HepG2 (cell line): ENCODE measurements around the gene FOXE3. TPM values are rescaled to one million over a fixed set of nuclear protein-coding genes. Genes with fewer than 3 reads are reported as not detected.

Experiments used
- ATAC-seq: fragments of 200-7000 bp; cut with Tn5 transposase; 3 replicates; pipeline ENCODE4 v1.9.1; 2020; ENCODE audit warnings: mild to moderate bottlenecking, moderate library complexity
- BruUV-seq: library from RNA; stranded (reverse); fragments of 400-500 nt; replicated peaks from 2 replicates; lab custom pipeline; 2021; lab: Mats Ljungman, UMichigan
- CTCF ChIA-PET: fragments of 300-600 bp; formaldehyde crosslinking; extraction: SDS; loops from one replicate; lab custom pipeline; 2021; ENCODE audit warnings: low total read pairs, inconsistent platforms, low intra/inter-chr PET ratio; lab: Yijun Ruan, JAX
- POLR2A ChIA-PET: fragments of 350-600 bp; sonication (Branson Sonifier 250); formaldehyde crosslinking; loops from one replicate; lab custom pipeline; 2020; ENCODE audit warnings: antibody characterized with exemption, inconsistent platforms; lab: Yijun Ruan, JAX
- DNase-seq: peaks from one replicate; pipeline ENCODE4 v3.0.0-alpha.2; 2015; ENCODE audit warnings: low spot score
- FAIRE-seq: peaks from 3 replicates; lab custom pipeline; 2011; peaks lifted over from hg19 to GRCh38; lab: Jason Lieb, UNC
- H2AFZ ChIP-seq: one replicate; pipeline ENCODE4 v1.6.1; 2011; ENCODE audit warnings: low read length, inconsistent platforms
- H3K27ac ChIP-seq: fragments of 300-600 bp; 3 replicates; pipeline ENCODE4 v1.8.0; 2011; ENCODE audit warnings: mixed run types, mild to moderate bottlenecking, mixed read lengths, low read length, inconsistent platforms; ENCODE audit not compliant: insufficient read depth; ENCODE audit errors: extremely low read length
- H3K27me3 ChIP-seq, 2 experiments: fragments of 200-600 bp in 1 of 2; 2 replicates in 1 of 2; 3 replicates in 1 of 2; pipeline versions ENCODE4 v1.6.0 to v1.8.0; 2011; ENCODE audit warnings: low read length in 2 of 2, mild to moderate bottlenecking in 2 of 2, moderate library complexity in 2 of 2, inconsistent platforms in 1 of 2; ENCODE audit not compliant: insufficient read depth in 2 of 2, control insufficient read depth in 1 of 2
- H3K36me3 ChIP-seq, 2 experiments: fragments of 200-600 bp in 1 of 2; replicated peaks in 1 of 2; 2 replicates in 1 of 2; 3 replicates in 1 of 2; pipeline versions ENCODE4 v1.5.1 to v1.8.0; 2011; ENCODE audit warnings: low read length in 2 of 2, inconsistent platforms in 1 of 2; ENCODE audit not compliant: insufficient read depth in 2 of 2, control insufficient read depth in 1 of 2
- H3K4me1 ChIP-seq: 2 replicates; pipeline ENCODE4 v1.5.1; 2012; ENCODE audit warnings: low read length, inconsistent platforms; ENCODE audit not compliant: insufficient read depth
- H3K4me2 ChIP-seq: 2 replicates; pipeline ENCODE4 v1.6.0; 2011; ENCODE audit warnings: low read depth, low read length, inconsistent platforms
- H3K4me3 ChIP-seq, 3 experiments: fragments of 200-600 bp in 1 of 3; sonication (generic), shearing (Covaris generic) in 1 of 3; replicated peaks in 1 of 3; 2 replicates each; pipeline ENCODE4 v1.5.1; 2011 to 2016; ENCODE audit warnings: low read length in 3 of 3, inconsistent platforms in 2 of 3, low read depth in 2 of 3, mild to moderate bottlenecking in 2 of 3, control low read depth in 1 of 3, mixed read lengths in 1 of 3; ENCODE audit not compliant: insufficient read depth in 1 of 3
- H3K79me2 ChIP-seq: one replicate; pipeline ENCODE4 v1.6.1; 2011; ENCODE audit warnings: low read length, inconsistent platforms; ENCODE audit not compliant: insufficient read depth
- H3K9ac ChIP-seq: 2 replicates; pipeline ENCODE4 v1.6.0; 2011; ENCODE audit warnings: mild to moderate bottlenecking, low read depth, low read length, inconsistent platforms; ENCODE audit not compliant: insufficient read depth
- H3K9me3 ChIP-seq: 2 replicates; pipeline ENCODE4 v1.5.1; 2012; ENCODE audit warnings: mild to moderate bottlenecking, low read length
- H4K20me1 ChIP-seq: 2 replicates; pipeline ENCODE4 v1.6.0; 2011; ENCODE audit warnings: inconsistent platforms, mild to moderate bottlenecking, low read length, moderate library complexity; ENCODE audit not compliant: insufficient read depth
- ARNTL ChIP-seq: sonication (generic); formaldehyde crosslinking; IDR thresholded peaks from 2 replicates; pipeline ENCODE4 v1.4.0; 2020; ENCODE audit warnings: mild to moderate bottlenecking, missing genetic modification reagents
- CTCF ChIP-seq: sonication (generic); formaldehyde crosslinking; IDR thresholded peaks from 2 replicates; pipeline ENCODE4 v1.5.0; 2020; ENCODE audit warnings: mild to moderate bottlenecking, missing genetic modification reagents, moderate library complexity
- DMTF1 ChIP-seq: sonication (generic); formaldehyde crosslinking; IDR thresholded peaks from 2 replicates; pipeline ENCODE4 v1.4.0; 2020; ENCODE audit warnings: mild to moderate bottlenecking, missing genetic modification reagents
- HDAC2 ChIP-seq: sonication (generic); formaldehyde crosslinking; IDR thresholded peaks from 2 replicates; pipeline ENCODE4 v1.4.0; 2020; ENCODE audit warnings: missing genetic modification reagents
- HOXA3 ChIP-seq: sonication (generic); formaldehyde crosslinking; IDR thresholded peaks from 2 replicates; pipeline ENCODE4 v1.5.0; 2020; ENCODE audit warnings: missing genetic modification reagents
- MXD1 ChIP-seq: sonication (generic); formaldehyde crosslinking; IDR thresholded peaks from 2 replicates; pipeline ENCODE4 v1.4.0; 2020; ENCODE audit warnings: mild to moderate bottlenecking, missing genetic modification reagents
- SMYD3 ChIP-seq: sonication (generic); formaldehyde crosslinking; IDR thresholded peaks from 2 replicates; pipeline ENCODE4 v1.8.1; 2023; ENCODE audit warnings: mild to moderate bottlenecking, missing genetic modification reagents
- TEAD3 ChIP-seq: optimal IDR thresholded peaks from 2 replicates; pipeline ENCODE3; 2016; ENCODE audit warnings: borderline replicate concordance
- ZBTB43 ChIP-seq: sonication (generic); formaldehyde crosslinking; conservative IDR thresholded peaks from 2 replicates; pipeline ENCODE4 v1.4.0; 2020; ENCODE audit warnings: missing genetic modification reagents
- ZNF687 ChIP-seq: sonication (generic); formaldehyde crosslinking; IDR thresholded peaks from 2 replicates; pipeline ENCODE4 v1.5.1; 2020; ENCODE audit warnings: mild to moderate bottlenecking, missing genetic modification reagents, moderate library complexity
- ZNF746 ChIP-seq: sonication (generic); formaldehyde crosslinking; IDR thresholded peaks from 2 replicates; pipeline ENCODE4 v1.8.0; 2022; ENCODE audit warnings: mild to moderate bottlenecking, missing genetic modification reagents
- ZNF776 ChIP-seq: sonication (generic); formaldehyde crosslinking; IDR thresholded peaks from 2 replicates; pipeline ENCODE4 v1.4.0; 2020; ENCODE audit warnings: mild to moderate bottlenecking, missing genetic modification reagents
- WGBS: methylation state at CpG from one replicate; pipeline ENCODE4 v1.1.6; 2017; ENCODE audit warnings: low lambda C conversion rate; 5-methylcytosine and 5-hydroxymethylcytosine counted together
- in situ Hi-C: cut with HindIII; loops from 2 replicates; pipeline ENCODE4 v1.10.0; 2017; ENCODE audit warnings: low pct_unique_long_range_greater_than_20kb; ENCODE audit not compliant: extremely low pct_ligation_motif_present
- intact Hi-C: fragments of 100-400 bp; cut with micrococcal nuclease; formaldehyde crosslinking; loops from one replicate; pipeline ENCODE4 v1.10.0; 2022; ENCODE audit not compliant: unreplicated experiment
- polyA plus RNA-seq, 8 experiments: library from polyadenylated mRNA; depleted of rRNA in 3 of 8; stranded (reverse) in 7 of 8; unstranded in 1 of 8; fragments of >200 nt; fragmentation: Illumina TruSeq in 4 of 8; extraction: Trizol in 4 of 8; gene quantifications; 2 replicates each; pipeline versions ENCODE4 v1.2.1 to v1.2.3, GENCODE V29; 2011 to 2016; ENCODE audit warnings: low read depth in 4 of 8, missing spikeins in 1 of 8, mixed read lengths in 1 of 8; ENCODE audit not compliant: insufficient read depth in 1 of 8
- total RNA-seq, 5 experiments: library from RNA; depleted of rRNA; stranded (reverse); fragments of >200 nt; fragmentation: Illumina TruSeq; extraction: Trizol; gene quantifications; 2 replicates each; pipeline ENCODE4 v1.2.3, GENCODE V29; 2016; ENCODE audit warnings: low read depth in 1 of 5

Gene FOXE3
- total and polyA plus RNA-seq, 2 of the 13 experiments (the other 11 are each of a cell fraction or from before 2014, with no cell fraction given), result not detected

GRCh38 chr1:47432071-47433036 is 16.3 kb downstream of the FOXE3 start:
- no TSS peak for BruUV-seq
- ChIA-PET CTCF (interaction anchor here (0.7 to 1.2 kb wide), 2 partner anchors 193 to 294 kb away, joined by 4 to 7 read pairs; no protein-coding TSS in a partner anchor), POLR2A (no interaction called here)
- Histone ChIP-seq H3K4me2 (no peak overlapping the region), H3K27ac (no peak overlapping the region), H2AFZ (no peak overlapping the region), H3K9ac (no peak overlapping the region), H3K4me1 (peaks cover 21% of the 10 kb centered on the region), H3K36me3 (no peaks in the 10 kb centered on the region), H3K27me3 (no peaks in the 10 kb centered on the region), H3K9me3 (no peaks in the 10 kb centered on the region), H3K4me3 (no peak overlapping the region), H4K20me1 (no peaks in the 10 kb centered on the region), H3K79me2 (no peaks in the 10 kb centered on the region)
- peak; percentile 55 for FAIRE-seq
- WGBS, result 66% methylated on average over 32 of the region's 32 CpGs
- in situ Hi-C loops (no loop called here), intact Hi-C loops (loop anchor here (1.0 kb wide), 1 partner anchor 294 kb away; no protein-coding TSS in a partner anchor)
- ATAC-seq, result peak; percentile 72
- peak; percentile 39 for DNase-seq
- TF ChIP-seq ARNTL (CRISPR knock-in tag) (no peak), CTCF (CRISPR knock-in tag) (peak; percentile 86), DMTF1 (CRISPR knock-in tag) (no peak), HDAC2 (no peak), TEAD3 (peak; percentile 69), HOXA3 (CRISPR knock-in tag) (peak; percentile 32; the same call in 1 of the 2 replicates), ZNF776 (CRISPR knock-in tag) (no peak), ZNF687 (CRISPR knock-in tag) (0 out of 2 replicates have a peak, but pooled peaks have one; percentile 12), ZNF746 (CRISPR knock-in tag) (no peak), SMYD3 (CRISPR knock-in tag) (no peak), ZBTB43 (CRISPR knock-in tag) (no peak), MXD1 (CRISPR knock-in tag) (no peak)
